PC-3 (cell line): ENCODE measurements around the gene OR2D3. TPM values are rescaled to one million over a fixed set of nuclear protein-coding genes. Genes with fewer than 3 reads are reported as not detected.

ENCODE experiments used
- ATAC-seq: fragments of 200-7000 bp; cut with Tn5 transposase; 2 replicates; pipeline ENCODE4 v1.9.1; 2020; ENCODE audit warnings: mild to moderate bottlenecking, moderate library complexity
- BruUV-seq: library from RNA; stranded (reverse); fragments of 400-500 nt; replicated peaks from 2 replicates; lab custom pipeline; 2021; lab: Mats Ljungman, UMichigan
- CTCF ChIA-PET: fragments of 300-600 bp; sonication (Branson Sonifier 250); formaldehyde crosslinking; loops from one replicate; lab custom pipeline; 2022; ENCODE audit warnings: antibody characterized with exemption; lab: Charles Lee
- POLR2A ChIA-PET: fragments of 300-600 bp; sonication (Branson Sonifier 250); formaldehyde crosslinking; loops from one replicate; lab custom pipeline; 2022; ENCODE audit warnings: antibody characterized with exemption; ENCODE audit not compliant: unreplicated experiment; lab: Charles Lee
- DNase-seq: peaks from one replicate; pipeline ENCODE4 v3.0.0-alpha.2; 2015
- H2AFZ ChIP-seq: fragments of 300-600 bp; sonication (generic); 2 replicates; pipeline ENCODE4 v1.6.0; 2016; ENCODE audit warnings: antibody characterized with exemption, low read length
- H3F3A ChIP-seq: fragments of 300-600 bp; sonication (generic); one replicate; pipeline ENCODE4 v1.6.0; 2017; ENCODE audit warnings: antibody characterized with exemption, low read length, control low read depth, mild to moderate bottlenecking; ENCODE audit not compliant: unreplicated experiment
- H3K27ac ChIP-seq: fragments of 300-600 bp; sonication (generic); 2 replicates; pipeline ENCODE4 v1.5.1; 2016; ENCODE audit warnings: mild to moderate bottlenecking, low read length
- H3K27me3 ChIP-seq: fragments of 300-600 bp; sonication (generic); 2 replicates; pipeline ENCODE4 v1.6.1; 2016; ENCODE audit warnings: low read length, mixed read lengths
- H3K36me3 ChIP-seq: fragments of 300-600 bp; sonication (generic); 2 replicates; pipeline ENCODE4 v1.6.1; 2016; ENCODE audit warnings: low read depth, mixed run types, low read length, mixed read lengths
- H3K4me1 ChIP-seq: fragments of 300-600 bp; sonication (generic); 2 replicates; pipeline ENCODE4 v1.5.1; 2016; ENCODE audit warnings: low read length; ENCODE audit not compliant: insufficient read depth
- H3K4me2 ChIP-seq: fragments of 300-600 bp; sonication (generic); 2 replicates; pipeline ENCODE4 v1.6.0; 2016; ENCODE audit warnings: low read length
- H3K4me3 ChIP-seq: fragments of 300-600 bp; sonication (generic); 2 replicates; pipeline ENCODE4 v1.5.1; 2016; ENCODE audit warnings: mild to moderate bottlenecking, low read length, mixed read lengths
- H3K79me2 ChIP-seq: fragments of 300-600 bp; sonication (generic); 2 replicates; pipeline ENCODE4 v1.6.1; 2017; ENCODE audit warnings: low read length, mixed read lengths
- H3K9ac ChIP-seq: fragments of 300-600 bp; sonication (generic); 2 replicates; pipeline ENCODE4 v1.6.0; 2016; ENCODE audit warnings: mild to moderate bottlenecking, low read length
- H3K9me2 ChIP-seq: fragments of 300-600 bp; sonication (generic); replicated peaks from 2 replicates; pipeline ENCODE4 v1.6.1; 2016; ENCODE audit warnings: mixed run types, low read length, mixed read lengths
- H3K9me3 ChIP-seq: fragments of 300-600 bp; sonication (generic); 2 replicates; pipeline ENCODE4 v1.6.1; 2016; ENCODE audit warnings: low read length, mixed read lengths
- H4K20me1 ChIP-seq: fragments of 300-600 bp; sonication (generic); 2 replicates; pipeline ENCODE4 v1.6.1; 2016; ENCODE audit warnings: low read length, mixed read lengths
- EZH2 ChIP-seq: fragments of 300-600 bp; sonication (generic); IDR thresholded peaks from one replicate; pipeline ENCODE4 v1.6.1; 2017; ENCODE audit warnings: antibody characterized with exemption, mild to moderate bottlenecking, low read length; ENCODE audit not compliant: unreplicated experiment
- EZH2phosphoT487 ChIP-seq: fragments of 300-600 bp; sonication (generic); IDR thresholded peaks from 2 replicates; pipeline ENCODE4 v1.6.1; 2018; ENCODE audit warnings: mild to moderate bottlenecking, antibody characterized with exemption, low read length, borderline replicate concordance
- intact Hi-C: fragments of 100-400 bp; cut with micrococcal nuclease; formaldehyde crosslinking; loops from 2 replicates; pipeline ENCODE4 v1.9.0; 2023
- total RNA-seq: library from RNA; depleted of rRNA; stranded (reverse); fragments of >200 nt; gene quantifications from 2 replicates; pipeline ENCODE4 v1.2.3, GENCODE V29; 2014
- TF ChIP-seq, protein P1 (sequence below): fragments of 300-600 bp; sonication (generic); conservative IDR thresholded peaks from 2 replicates; pipeline ENCODE4 v1.5.1; 2017; ENCODE audit warnings: antibody characterized with exemption, low read depth, mild to moderate bottlenecking, low read length

The OR2D3 gene
- total RNA-seq, 1 experiment from 2014 or later: not detected

DNA sequence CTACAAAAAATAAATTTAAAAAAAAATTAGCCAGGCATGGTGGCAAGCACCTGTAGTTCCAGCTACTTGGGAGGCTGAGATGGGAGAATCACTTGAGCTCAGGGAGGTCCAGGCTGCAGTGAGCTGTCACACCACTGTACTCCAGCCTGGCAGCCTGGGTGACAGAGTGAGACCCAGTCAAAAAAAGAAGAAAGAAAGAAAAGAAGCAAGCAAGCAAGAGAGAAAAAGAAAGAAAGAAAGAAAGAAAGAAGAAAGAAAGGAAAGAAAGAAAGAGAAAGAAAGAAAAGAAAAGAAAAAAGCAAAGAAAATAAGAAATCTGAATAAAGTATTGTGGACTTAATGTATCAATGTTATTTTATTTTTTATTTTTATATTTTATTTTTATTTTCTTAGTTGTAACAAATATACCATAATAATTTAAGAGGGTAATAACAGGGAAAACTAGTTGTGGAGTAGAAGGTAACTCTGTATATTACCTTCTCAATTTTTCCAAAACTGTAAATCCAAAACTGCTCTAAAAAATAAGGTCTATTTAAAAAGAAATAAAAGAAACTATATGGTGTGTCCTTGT, 4.3 kb downstream of the OR2D3 start:
- DNase-seq: no peak
- TF ChIP-seq, protein P1, sequence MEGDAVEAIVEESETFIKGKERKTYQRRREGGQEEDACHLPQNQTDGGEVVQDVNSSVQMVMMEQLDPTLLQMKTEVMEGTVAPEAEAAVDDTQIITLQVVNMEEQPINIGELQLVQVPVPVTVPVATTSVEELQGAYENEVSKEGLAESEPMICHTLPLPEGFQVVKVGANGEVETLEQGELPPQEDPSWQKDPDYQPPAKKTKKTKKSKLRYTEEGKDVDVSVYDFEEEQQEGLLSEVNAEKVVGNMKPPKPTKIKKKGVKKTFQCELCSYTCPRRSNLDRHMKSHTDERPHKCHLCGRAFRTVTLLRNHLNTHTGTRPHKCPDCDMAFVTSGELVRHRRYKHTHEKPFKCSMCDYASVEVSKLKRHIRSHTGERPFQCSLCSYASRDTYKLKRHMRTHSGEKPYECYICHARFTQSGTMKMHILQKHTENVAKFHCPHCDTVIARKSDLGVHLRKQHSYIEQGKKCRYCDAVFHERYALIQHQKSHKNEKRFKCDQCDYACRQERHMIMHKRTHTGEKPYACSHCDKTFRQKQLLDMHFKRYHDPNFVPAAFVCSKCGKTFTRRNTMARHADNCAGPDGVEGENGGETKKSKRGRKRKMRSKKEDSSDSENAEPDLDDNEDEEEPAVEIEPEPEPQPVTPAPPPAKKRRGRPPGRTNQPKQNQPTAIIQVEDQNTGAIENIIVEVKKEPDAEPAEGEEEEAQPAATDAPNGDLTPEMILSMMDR: no peak
- TF ChIP-seq EZH2 (no peak), EZH2phosphoT487 (no peak)
- Histone ChIP-seq H3F3A (no peaks in the 10 kb centered on the region), H3K4me1 (peaks cover 13% of the 10 kb centered on the region; the same call in 1 of the 2 replicates), H3K4me3 (no peak overlapping the region), H3K79me2 (peaks cover 27% of the 10 kb centered on the region), H2AFZ (peak overlapping the region; percentile 95; the same call in 1 of the 2 replicates), H4K20me1 (no peaks in the 10 kb centered on the region), H3K9me2 (no peaks in the 10 kb centered on the region), H3K9ac (no peak overlapping the region), H3K36me3 (no peaks in the 10 kb centered on the region), H3K9me3 (no peaks in the 10 kb centered on the region), H3K27ac (no peak overlapping the region), H3K27me3 (no peaks in the 10 kb centered on the region), H3K4me2 (peak overlapping the region; percentile 76)
- no peak for ATAC-seq
- POLR2A ChIA-PET: no interaction called here
- intact Hi-C loops: loop anchor here (5.0 kb wide), 1 partner anchor 67 kb away; no protein-coding TSS in a partner anchor
- BruUV-seq: no TSS peak
- CTCF ChIA-PET: no interaction called here

DNA sequence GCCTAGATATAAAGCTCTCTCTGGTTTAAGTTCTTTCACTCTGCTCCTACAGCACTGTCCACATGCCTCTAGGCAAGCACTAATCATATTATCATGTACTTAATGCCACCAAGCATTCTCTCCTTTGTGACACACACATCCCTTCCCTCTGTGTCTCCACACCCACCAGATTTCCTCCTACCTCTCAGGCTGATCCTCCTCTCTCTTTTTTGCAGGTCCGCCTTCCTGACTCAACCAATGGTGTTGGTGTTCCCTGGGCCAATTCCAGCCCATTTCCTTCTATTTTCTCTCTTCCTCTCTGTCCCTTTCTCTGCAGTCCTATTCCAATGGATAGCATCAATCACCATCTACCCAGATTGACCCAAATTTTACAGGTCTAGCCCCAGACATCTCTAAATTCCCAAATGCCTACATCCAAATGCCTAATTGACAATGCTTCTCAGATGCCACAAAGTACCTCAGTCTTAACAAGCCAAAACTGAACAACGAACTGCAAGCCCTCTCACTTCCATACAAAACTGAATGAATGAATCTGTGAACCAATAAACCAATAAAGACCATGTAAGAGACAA, 4.9 kb downstream of the OR2D3 start:
- ChIA-PET CTCF (no interaction called here), POLR2A (interaction anchor here (0.6 kb wide), 1 partner anchor 98 kb away, joined by 4 read pairs; no protein-coding TSS in a partner anchor)
- DNase-seq: peak; percentile 34

More for the DNA sequence above, 4.9 kb downstream of the OR2D3 start:
- ATAC-seq: peak; percentile 21
- no peaks in the 10 kb centered on the region for H3K9me2 ChIP-seq
- H3K79me2 ChIP-seq: peaks cover 27% of the 10 kb centered on the region
- peaks cover 13% of the 10 kb centered on the region; the same call in 1 of the 2 replicates for H3K4me1 ChIP-seq
- BruUV-seq: no TSS peak
- H2AFZ ChIP-seq: peak overlapping the region; percentile 95
- no peaks in the 10 kb centered on the region for H3F3A ChIP-seq
- peak overlapping the region; percentile 76 for H3K4me2 ChIP-seq
- intact Hi-C loops: loop anchor here (5.0 kb wide), 1 partner anchor 67 kb away; no protein-coding TSS in a partner anchor
- no peaks in the 10 kb centered on the region for H3K27me3 ChIP-seq
- no peaks in the 10 kb centered on the region for H3K36me3 ChIP-seq
- H3K4me3 ChIP-seq: peak overlapping the region; percentile 80
- H3K9me3 ChIP-seq: no peaks in the 10 kb centered on the region
- TF ChIP-seq EZH2phosphoT487 (no peak), EZH2 (no peak)
- TF ChIP-seq, protein P1: no peak
- peak overlapping the region; percentile 79; the same call in 1 of the 2 replicates for H3K9ac ChIP-seq
- peak overlapping the region; percentile 34; the same call in 1 of the 2 replicates for H3K27ac ChIP-seq
- H4K20me1 ChIP-seq: no peaks in the 10 kb centered on the region
